ENCODE results near the gene RFX8. TPM values are rescaled to one million over a fixed set of nuclear protein-coding genes. Genes with fewer than 3 reads are reported as not detected.

Gene RFX8
- total RNA-seq, 2 donors from 2014 or later = 0.44 TPM; not detected in 1

- DNase-seq (no peak), ATAC-seq (no peak)
- H3K9me3 ChIP-seq (ENCODE audit: control insufficient read depth, low read length, poor library complexity, severe bottlenecking) = no peaks in the 10 kb centered on the region
- Mint-ChIP-seq H3K36me3 (ENCODE audit: low read depth) (no peaks in the 10 kb centered on the region), H3K4me3 (no peak overlapping the region), H3K27me3 (peaks cover 66% of the 10 kb centered on the region), H3K27ac (no peak overlapping the region), H3K4me1 (peaks cover 5% of the 10 kb centered on the region)
Observed at GRCh38 chr2:101395545-101396315, 79.2 kb downstream of the RFX8 start.

- peaks cover 56% of the 10 kb centered on the region for H3K27me3 Mint-ChIP-seq
- no peaks in the 10 kb centered on the region for H3K36me3 Mint-ChIP-seq (ENCODE audit: low read depth)
- H3K4me1 Mint-ChIP-seq = peaks cover 6% of the 10 kb centered on the region
- H3K4me3 Mint-ChIP-seq = peak overlapping the region; percentile 84
- ATAC-seq = no peak
- DNase-seq = no peak
- no peaks in the 10 kb centered on the region for H3K9me3 ChIP-seq (ENCODE audit: control insufficient read depth, low read length, poor library complexity, severe bottlenecking)
- peak overlapping the region; percentile 43 for H3K27ac Mint-ChIP-seq
Observed at GRCh38 chr2:101388232-101388631, 86.7 kb downstream of the RFX8 start.

GRCh38 chr2:101387151-101387834 lies 87.6 kb downstream of the RFX8 start, which contains the start of gene CREG2:
Gene CREG2 (minus strand): TSS chr2:101387503. CDS start chr2:101387457, 46 bp downstream.
- H3K9me3 ChIP-seq (ENCODE audit: control insufficient read depth, low read length, poor library complexity, severe bottlenecking) = no peaks in the 10 kb centered on the region
- DNase-seq = peak; percentile 54 to 62 (median 56)
- Mint-ChIP-seq H3K27ac (peak within 1 kb of the TSS; percentile 43), H3K36me3 (ENCODE audit: low read depth) (no peaks in the 10 kb centered on the region), H3K4me1 (peaks cover 6% of the 10 kb centered on the region), H3K4me3 (peak within 1 kb of the TSS; percentile 84), H3K27me3 (peaks cover 56% of the 10 kb centered on the region)
- peak; percentile 92 for ATAC-seq

- Mint-ChIP-seq H3K4me3 (peak overlapping the region; percentile 84), H3K4me1 (peaks cover 6% of the 10 kb centered on the region), H3K36me3 (ENCODE audit: low read depth) (no peaks in the 10 kb centered on the region), H3K27me3 (peaks cover 50% of the 10 kb centered on the region), H3K27ac (no peak overlapping the region)
- ATAC-seq = no peak
- DNase-seq = no peak
- H3K9me3 ChIP-seq (ENCODE audit: control insufficient read depth, low read length, poor library complexity, severe bottlenecking) = no peaks in the 10 kb centered on the region
Observed at GRCh38 chr2:101386599-101387150, 88.2 kb downstream of the RFX8 start.

GRCh38 chr2:101383016-101383541 lies 91.8 kb downstream of the RFX8 start:
- peaks cover 27% of the 10 kb centered on the region for H3K27me3 Mint-ChIP-seq
- no peak for DNase-seq
- H3K36me3 Mint-ChIP-seq (ENCODE audit: low read depth) = peaks cover 3% of the 10 kb centered on the region
- no peak for ATAC-seq
- H3K4me1 Mint-ChIP-seq = peaks cover 6% of the 10 kb centered on the region
- no peaks in the 10 kb centered on the region for H3K9me3 ChIP-seq (ENCODE audit: control insufficient read depth, low read length, poor library complexity, severe bottlenecking)
- no peak overlapping the region for H3K4me3 Mint-ChIP-seq
- no peak overlapping the region for H3K27ac Mint-ChIP-seq

- ATAC-seq (no peak), DNase-seq (no peak)
- H3K9me3 ChIP-seq (ENCODE audit: control insufficient read depth, low read length, poor library complexity, severe bottlenecking) = no peaks in the 10 kb centered on the region
- H3K27ac Mint-ChIP-seq = no peak overlapping the region
- H3K4me1 Mint-ChIP-seq = peaks cover 3% of the 10 kb centered on the region
- H3K27me3 Mint-ChIP-seq = peaks cover 24% of the 10 kb centered on the region
- no peak overlapping the region for H3K4me3 Mint-ChIP-seq
- peaks cover 3% of the 10 kb centered on the region for H3K36me3 Mint-ChIP-seq (ENCODE audit: low read depth)
Observed at GRCh38 chr2:101382442-101382841, 92.5 kb downstream of the RFX8 start.

GRCh38 chr2:101380376-101380775 lies 94.5 kb downstream of the RFX8 start:
- Mint-ChIP-seq H3K4me3 (no peak overlapping the region), H3K27me3 (peaks cover 13% of the 10 kb centered on the region), H3K27ac (no peak overlapping the region), H3K4me1 (no peaks in the 10 kb centered on the region), H3K36me3 (ENCODE audit: low read depth) (peaks cover 3% of the 10 kb centered on the region)
- ATAC-seq (no peak), DNase-seq (no peak)
- no peaks in the 10 kb centered on the region for H3K9me3 ChIP-seq (ENCODE audit: control insufficient read depth, low read length, poor library complexity, severe bottlenecking)

GRCh38 chr2:101379091-101379490 lies 95.8 kb downstream of the RFX8 start:
- ATAC-seq (no peak), DNase-seq (no peak)
- H3K36me3 Mint-ChIP-seq (ENCODE audit: low read depth) = peaks cover 3% of the 10 kb centered on the region
- H3K27me3 Mint-ChIP-seq = peaks cover 7% of the 10 kb centered on the region
- H3K27ac Mint-ChIP-seq = no peak overlapping the region
- no peaks in the 10 kb centered on the region for H3K9me3 ChIP-seq (ENCODE audit: control insufficient read depth, low read length, poor library complexity, severe bottlenecking)
- H3K4me1 Mint-ChIP-seq = peaks cover 4% of the 10 kb centered on the region
- H3K4me3 Mint-ChIP-seq = no peak overlapping the region

- peaks cover 3% of the 10 kb centered on the region for H3K36me3 Mint-ChIP-seq (ENCODE audit: low read depth)
- H3K27me3 Mint-ChIP-seq = peaks cover 4% of the 10 kb centered on the region
- H3K4me1 Mint-ChIP-seq = peaks cover 4% of the 10 kb centered on the region
- H3K9me3 ChIP-seq (ENCODE audit: control insufficient read depth, low read length, poor library complexity, severe bottlenecking) = no peaks in the 10 kb centered on the region
- DNase-seq = no peak
- no peak overlapping the region for H3K27ac Mint-ChIP-seq
- ATAC-seq = no peak
- H3K4me3 Mint-ChIP-seq = no peak overlapping the region
Observed at GRCh38 chr2:101375653-101376052, 99.3 kb downstream of the RFX8 start.

GRCh38 chr2:101374821-101375561 lies 99.9 kb downstream of the RFX8 start:
- Mint-ChIP-seq H3K27ac (no peak overlapping the region), H3K36me3 (ENCODE audit: low read depth) (peaks cover 3% of the 10 kb centered on the region), H3K4me3 (no peak overlapping the region)

GRCh38 chr2:101372792-101373191 lies 102.1 kb downstream of the RFX8 start:
- H3K36me3 Mint-ChIP-seq (ENCODE audit: low read depth) = peaks cover 4% of the 10 kb centered on the region
- DNase-seq = no peak

More at GRCh38 chr2:101374821-101375561, 99.9 kb downstream of the RFX8 start:
- no peak for DNase-seq
- peaks cover 4% of the 10 kb centered on the region for H3K4me1 Mint-ChIP-seq
- no peaks in the 10 kb centered on the region for H3K9me3 ChIP-seq (ENCODE audit: control insufficient read depth, low read length, poor library complexity, severe bottlenecking)
- peaks cover 4% of the 10 kb centered on the region for H3K27me3 Mint-ChIP-seq
- no peak for ATAC-seq

GRCh38 chr2:101371636-101372035 lies 103.3 kb downstream of the RFX8 start:
- Mint-ChIP-seq H3K4me3 (no peak overlapping the region), H3K27me3 (peaks cover 11% of the 10 kb centered on the region), H3K4me1 (peaks cover 7% of the 10 kb centered on the region), H3K27ac (no peak overlapping the region), H3K36me3 (ENCODE audit: low read depth) (peaks cover 4% of the 10 kb centered on the region)
- ATAC-seq (no peak), DNase-seq (no peak)
- peaks cover 2% of the 10 kb centered on the region for H3K9me3 ChIP-seq (ENCODE audit: control insufficient read depth, low read length, poor library complexity, severe bottlenecking)

More at GRCh38 chr2:101372792-101373191, 102.1 kb downstream of the RFX8 start:
- peaks cover 11% of the 10 kb centered on the region for H3K27me3 Mint-ChIP-seq
- H3K4me1 Mint-ChIP-seq = peaks cover 7% of the 10 kb centered on the region
- peaks cover 2% of the 10 kb centered on the region for H3K9me3 ChIP-seq (ENCODE audit: control insufficient read depth, low read length, poor library complexity, severe bottlenecking)
- H3K4me3 Mint-ChIP-seq = no peak overlapping the region
- H3K27ac Mint-ChIP-seq = no peak overlapping the region
- ATAC-seq = no peak

All from T-helper 17 cell (primary cell).